HepG2 (cell line): ENCODE measurements around the gene RIPOR3. TPM values are rescaled to one million over a fixed set of nuclear protein-coding genes. Genes with fewer than 3 reads are reported as not detected.

Experiments
- CCDC6 ChIP-seq: sonication (generic); formaldehyde crosslinking; IDR thresholded peaks from 2 replicates; pipeline ENCODE4 v1.8.1; 2022; ENCODE audit warnings: mild to moderate bottlenecking, missing genetic modification reagents, moderate library complexity
- EED ChIP-seq: sonication (generic); formaldehyde crosslinking; IDR thresholded peaks from 2 replicates; pipeline ENCODE4 v1.5.0; 2020; ENCODE audit warnings: mild to moderate bottlenecking, missing genetic modification reagents
- ELF3 ChIP-seq: IDR thresholded peaks from 2 replicates; pipeline ENCODE4 v1.6.1; 2016; ENCODE audit warnings: missing genetic modification reagents, missing compliant biosample characterization
- GATAD2A ChIP-seq: IDR thresholded peaks from 2 replicates; pipeline ENCODE4 v1.6.1; 2016
- KMT2A ChIP-seq: sonication (generic); formaldehyde crosslinking; IDR thresholded peaks from 2 replicates; pipeline ENCODE4 v1.4.0; 2020; ENCODE audit warnings: missing genetic modification reagents
- PHB2 ChIP-seq: fragments of 450-650 bp; IDR thresholded peaks from 2 replicates; pipeline ENCODE4 v1.6.1; 2018; ENCODE audit not compliant: partially characterized antibody
- RARG ChIP-seq: sonication (generic); formaldehyde crosslinking; IDR thresholded peaks from 2 replicates; pipeline ENCODE4 v1.4.0; 2020; ENCODE audit warnings: low read depth, mild to moderate bottlenecking, missing genetic modification reagents
- TAF1 ChIP-seq: sonication (generic); formaldehyde crosslinking; IDR thresholded peaks from 2 replicates; pipeline ENCODE4 v1.4.0; 2020; ENCODE audit warnings: missing genetic modification reagents
- TEAD3 ChIP-seq: optimal IDR thresholded peaks from 2 replicates; pipeline ENCODE3; 2016; ENCODE audit warnings: borderline replicate concordance
- ZKSCAN1 ChIP-seq: fragments of 150-350 bp; IDR thresholded peaks from 2 replicates; pipeline ENCODE4 v1.6.1; 2014; ENCODE audit warnings: low read length
- ZMYM2 ChIP-seq: sonication (generic); formaldehyde crosslinking; IDR thresholded peaks from 2 replicates; pipeline ENCODE4 v1.8.0; 2022; ENCODE audit warnings: mild to moderate bottlenecking, missing genetic modification reagents
- ZNF484 ChIP-seq: sonication (generic); formaldehyde crosslinking; IDR thresholded peaks from 2 replicates; pipeline ENCODE4 v1.5.1; 2020; ENCODE audit warnings: mild to moderate bottlenecking, low read depth, missing genetic modification reagents, borderline replicate concordance
- ZNF567 ChIP-seq: sonication (generic); formaldehyde crosslinking; IDR thresholded peaks from 2 replicates; pipeline ENCODE4 v1.8.1; 2023; ENCODE audit warnings: mild to moderate bottlenecking, missing genetic modification reagents, borderline replicate concordance
- ZNF792 ChIP-seq: IDR thresholded peaks from 2 replicates; pipeline ENCODE4 v1.6.1; 2016
- polyA plus RNA-seq, 8 experiments: library from polyadenylated mRNA; depleted of rRNA in 3 of 8; stranded (reverse) in 7 of 8; unstranded in 1 of 8; fragments of >200 nt; fragmentation: Illumina TruSeq in 4 of 8; extraction: Trizol in 4 of 8; gene quantifications; 2 replicates each; pipeline versions ENCODE4 v1.2.1 to v1.2.3, GENCODE V29; 2011 to 2016; ENCODE audit warnings: low read depth in 4 of 8, missing spikeins in 1 of 8, mixed read lengths in 1 of 8; ENCODE audit not compliant: insufficient read depth in 1 of 8
- total RNA-seq, 5 experiments: library from RNA; depleted of rRNA; stranded (reverse); fragments of >200 nt; fragmentation: Illumina TruSeq; extraction: Trizol; gene quantifications; 2 replicates each; pipeline ENCODE4 v1.2.3, GENCODE V29; 2016; ENCODE audit warnings: low read depth in 1 of 5
- TF ChIP-seq, protein P1 (sequence below): sonication (generic); formaldehyde crosslinking; IDR thresholded peaks from 2 replicates; pipeline ENCODE4 v1.5.1; 2020; ENCODE audit warnings: mild to moderate bottlenecking, moderate library complexity, missing genetic modification reagents
- TF ChIP-seq, protein P2 (sequence below): sonication (generic); formaldehyde crosslinking; IDR thresholded peaks from 2 replicates; pipeline ENCODE4 v1.4.0; 2020; ENCODE audit warnings: missing genetic modification reagents
- TF ChIP-seq, protein P3 (sequence below), 2 experiments: fragments of 450-650 bp in 1 of 2; sonication (generic) in 1 of 2; formaldehyde crosslinking in 1 of 2; IDR thresholded peaks; 2 replicates each; pipeline versions ENCODE4 v1.6.1 to v1.8.0; 2016 to 2022; ENCODE audit warnings: antibody characterized with exemption in 1 of 2, mild to moderate bottlenecking in 1 of 2, missing genetic modification reagents in 1 of 2

RIPOR3 gene
- total and polyA plus RNA-seq, 2 of the 13 experiments (the other 11 are each of a cell fraction or from before 2014, with no cell fraction given): 0.18 TPM; not detected in 1

DNA sequence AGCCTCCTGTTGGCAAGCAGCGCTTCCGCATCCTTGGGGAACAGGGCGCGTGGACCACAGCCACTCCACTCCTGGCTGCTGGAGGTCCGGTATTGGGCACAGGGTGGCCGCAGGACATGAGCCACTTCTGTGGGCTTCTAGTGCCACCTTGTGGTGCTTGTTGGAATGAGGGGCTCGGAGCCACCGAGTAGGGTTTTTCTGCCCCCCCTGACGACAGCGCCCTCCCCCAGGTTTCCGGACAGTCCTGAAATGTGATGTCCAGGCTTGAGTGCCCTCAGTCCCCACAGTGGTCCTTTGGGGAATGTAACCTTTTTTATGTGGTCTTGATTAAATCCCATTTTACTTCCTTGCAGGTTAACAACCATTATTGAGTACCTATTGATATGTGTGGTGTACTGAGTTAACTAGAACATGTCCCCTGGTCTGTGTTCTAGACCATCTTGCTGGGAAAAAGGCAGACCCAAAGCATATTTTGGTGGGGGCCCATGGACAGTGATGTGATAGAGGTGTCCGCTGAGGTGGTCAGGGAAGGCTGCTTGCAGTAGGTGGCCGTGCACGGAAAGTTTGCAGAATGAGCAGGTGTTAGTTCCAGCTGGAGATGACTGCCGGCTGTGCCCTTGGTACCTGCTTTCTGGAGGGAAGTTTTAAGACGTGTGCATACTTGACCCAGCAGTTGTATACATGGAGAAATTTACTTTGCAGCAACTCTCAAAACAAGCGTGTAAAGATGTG lies 111.2 kb downstream of the RIPOR3 start (continued):
- TF ChIP-seq, protein P1, sequence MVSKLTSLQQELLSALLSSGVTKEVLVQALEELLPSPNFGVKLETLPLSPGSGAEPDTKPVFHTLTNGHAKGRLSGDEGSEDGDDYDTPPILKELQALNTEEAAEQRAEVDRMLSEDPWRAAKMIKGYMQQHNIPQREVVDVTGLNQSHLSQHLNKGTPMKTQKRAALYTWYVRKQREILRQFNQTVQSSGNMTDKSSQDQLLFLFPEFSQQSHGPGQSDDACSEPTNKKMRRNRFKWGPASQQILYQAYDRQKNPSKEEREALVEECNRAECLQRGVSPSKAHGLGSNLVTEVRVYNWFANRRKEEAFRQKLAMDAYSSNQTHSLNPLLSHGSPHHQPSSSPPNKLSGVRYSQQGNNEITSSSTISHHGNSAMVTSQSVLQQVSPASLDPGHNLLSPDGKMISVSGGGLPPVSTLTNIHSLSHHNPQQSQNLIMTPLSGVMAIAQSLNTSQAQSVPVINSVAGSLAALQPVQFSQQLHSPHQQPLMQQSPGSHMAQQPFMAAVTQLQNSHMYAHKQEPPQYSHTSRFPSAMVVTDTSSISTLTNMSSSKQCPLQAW: peak; percentile 78; the same call in 1 of the 2 replicates
- no peak for TF ChIP-seq ZMYM2 (CRISPR knock-in tag)
- no peak for TF ChIP-seq TAF1
- no peak for TF ChIP-seq KMT2A (CRISPR knock-in tag)
- TF ChIP-seq PHB2: no peak
- TF ChIP-seq CCDC6: peak; percentile 80
- no peak for TF ChIP-seq ZNF792
- peak; percentile 98 for TF ChIP-seq ZKSCAN1
- TF ChIP-seq ELF3 (CRISPR knock-in tag): no peak
- TF ChIP-seq GATAD2A (CRISPR knock-in tag): peak; percentile 47
- 0 out of 2 replicates have a peak, but pooled peaks have one; percentile 8 for TF ChIP-seq ZNF484 (CRISPR knock-in tag)
- TF ChIP-seq, protein P2, sequence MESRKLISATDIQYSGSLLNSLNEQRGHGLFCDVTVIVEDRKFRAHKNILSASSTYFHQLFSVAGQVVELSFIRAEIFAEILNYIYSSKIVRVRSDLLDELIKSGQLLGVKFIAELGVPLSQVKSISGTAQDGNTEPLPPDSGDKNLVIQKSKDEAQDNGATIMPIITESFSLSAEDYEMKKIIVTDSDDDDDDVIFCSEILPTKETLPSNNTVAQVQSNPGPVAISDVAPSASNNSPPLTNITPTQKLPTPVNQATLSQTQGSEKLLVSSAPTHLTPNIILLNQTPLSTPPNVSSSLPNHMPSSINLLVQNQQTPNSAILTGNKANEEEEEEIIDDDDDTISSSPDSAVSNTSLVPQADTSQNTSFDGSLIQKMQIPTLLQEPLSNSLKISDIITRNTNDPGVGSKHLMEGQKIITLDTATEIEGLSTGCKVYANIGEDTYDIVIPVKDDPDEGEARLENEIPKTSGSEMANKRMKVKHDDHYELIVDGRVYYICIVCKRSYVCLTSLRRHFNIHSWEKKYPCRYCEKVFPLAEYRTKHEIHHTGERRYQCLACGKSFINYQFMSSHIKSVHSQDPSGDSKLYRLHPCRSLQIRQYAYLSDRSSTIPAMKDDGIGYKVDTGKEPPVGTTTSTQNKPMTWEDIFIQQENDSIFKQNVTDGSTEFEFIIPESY (CRISPR knock-in tag): peak; percentile 88
- peak; percentile 84; the same call in 1 of the 2 replicates for TF ChIP-seq ZNF567 (CRISPR knock-in tag)
- TF ChIP-seq, protein P3, sequence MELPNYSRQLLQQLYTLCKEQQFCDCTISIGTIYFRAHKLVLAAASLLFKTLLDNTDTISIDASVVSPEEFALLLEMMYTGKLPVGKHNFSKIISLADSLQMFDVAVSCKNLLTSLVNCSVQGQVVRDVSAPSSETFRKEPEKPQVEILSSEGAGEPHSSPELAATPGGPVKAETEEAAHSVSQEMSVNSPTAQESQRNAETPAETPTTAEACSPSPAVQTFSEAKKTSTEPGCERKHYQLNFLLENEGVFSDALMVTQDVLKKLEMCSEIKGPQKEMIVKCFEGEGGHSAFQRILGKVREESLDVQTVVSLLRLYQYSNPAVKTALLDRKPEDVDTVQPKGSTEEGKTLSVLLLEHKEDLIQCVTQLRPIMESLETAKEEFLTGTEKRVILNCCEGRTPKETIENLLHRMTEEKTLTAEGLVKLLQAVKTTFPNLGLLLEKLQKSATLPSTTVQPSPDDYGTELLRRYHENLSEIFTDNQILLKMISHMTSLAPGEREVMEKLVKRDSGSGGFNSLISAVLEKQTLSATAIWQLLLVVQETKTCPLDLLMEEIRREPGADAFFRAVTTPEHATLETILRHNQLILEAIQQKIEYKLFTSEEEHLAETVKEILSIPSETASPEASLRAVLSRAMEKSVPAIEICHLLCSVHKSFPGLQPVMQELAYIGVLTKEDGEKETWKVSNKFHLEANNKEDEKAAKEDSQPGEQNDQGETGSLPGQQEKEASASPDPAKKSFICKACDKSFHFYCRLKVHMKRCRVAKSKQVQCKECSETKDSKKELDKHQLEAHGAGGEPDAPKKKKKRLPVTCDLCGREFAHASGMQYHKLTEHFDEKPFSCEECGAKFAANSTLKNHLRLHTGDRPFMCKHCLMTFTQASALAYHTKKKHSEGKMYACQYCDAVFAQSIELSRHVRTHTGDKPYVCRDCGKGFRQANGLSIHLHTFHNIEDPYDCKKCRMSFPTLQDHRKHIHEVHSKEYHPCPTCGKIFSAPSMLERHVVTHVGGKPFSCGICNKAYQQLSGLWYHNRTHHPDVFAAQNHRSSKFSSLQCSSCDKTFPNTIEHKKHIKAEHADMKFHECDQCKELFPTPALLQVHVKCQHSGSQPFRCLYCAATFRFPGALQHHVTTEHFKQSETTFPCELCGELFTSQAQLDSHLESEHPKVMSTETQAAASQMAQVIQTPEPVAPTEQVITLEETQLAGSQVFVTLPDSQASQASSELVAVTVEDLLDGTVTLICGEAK (IDR thresholded peaks at IDR 0.05): no peak
- TF ChIP-seq, protein P3 (CRISPR knock-in tag; IDR thresholded peaks at IDR 0.05): no peak
- 0 out of 2 replicates have a peak, but pooled peaks have one; percentile 72 for TF ChIP-seq EED (CRISPR knock-in tag)
- no peak for TF ChIP-seq RARG (CRISPR knock-in tag)
- TF ChIP-seq TEAD3 (CRISPR knock-in tag): peak; percentile 94
